Esophagus squamous epithelium (tissue), 4 donors: Measurements from ENCODE around the gene CREBBP.

ENCODE experiments used
- POLR2A ChIP-seq, 4 donors: fragments of 450-650 bp; IDR thresholded peaks; one replicate each; pipeline ENCODE4 v1.6.1; 2017; ENCODE audit warnings: antibody characterized with exemption in 4 of 4, mild to moderate bottlenecking in 4 of 4, moderate library complexity in 3 of 4
- TF ChIP-seq, protein P1 (sequence below), 6 experiments: fragments of 450-650 bp in 4 of 6; fragments of 200-600 bp in 2 of 6; sonication (generic) in 2 of 6; IDR thresholded peaks; one replicate each; pipeline ENCODE4 v1.5.1; 2016 to 2019; ENCODE audit warnings: antibody characterized with exemption in 6 of 6, mild to moderate bottlenecking in 4 of 6, moderate library complexity in 4 of 6

DNA sequence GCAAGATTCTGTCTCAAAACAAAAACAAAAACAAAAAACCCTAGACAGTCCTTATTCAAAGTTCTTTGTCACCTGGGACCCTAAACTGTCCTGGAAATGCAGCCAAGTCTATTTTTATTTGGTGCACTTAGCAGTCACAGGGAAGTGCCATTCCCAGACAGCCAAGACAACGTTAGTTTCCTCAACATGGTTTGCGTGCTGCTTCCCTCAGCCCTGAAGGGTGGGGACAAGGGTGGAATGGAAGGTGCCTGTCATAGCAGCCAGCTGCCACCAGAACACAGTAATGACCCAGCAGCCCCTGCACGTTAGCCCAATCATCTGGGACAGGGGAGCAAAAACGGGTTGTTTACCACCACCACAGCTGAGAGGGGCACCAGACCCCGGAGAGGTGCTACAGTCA is 16.9 kb downstream of the CREBBP start:
- TF ChIP-seq, protein P1, sequence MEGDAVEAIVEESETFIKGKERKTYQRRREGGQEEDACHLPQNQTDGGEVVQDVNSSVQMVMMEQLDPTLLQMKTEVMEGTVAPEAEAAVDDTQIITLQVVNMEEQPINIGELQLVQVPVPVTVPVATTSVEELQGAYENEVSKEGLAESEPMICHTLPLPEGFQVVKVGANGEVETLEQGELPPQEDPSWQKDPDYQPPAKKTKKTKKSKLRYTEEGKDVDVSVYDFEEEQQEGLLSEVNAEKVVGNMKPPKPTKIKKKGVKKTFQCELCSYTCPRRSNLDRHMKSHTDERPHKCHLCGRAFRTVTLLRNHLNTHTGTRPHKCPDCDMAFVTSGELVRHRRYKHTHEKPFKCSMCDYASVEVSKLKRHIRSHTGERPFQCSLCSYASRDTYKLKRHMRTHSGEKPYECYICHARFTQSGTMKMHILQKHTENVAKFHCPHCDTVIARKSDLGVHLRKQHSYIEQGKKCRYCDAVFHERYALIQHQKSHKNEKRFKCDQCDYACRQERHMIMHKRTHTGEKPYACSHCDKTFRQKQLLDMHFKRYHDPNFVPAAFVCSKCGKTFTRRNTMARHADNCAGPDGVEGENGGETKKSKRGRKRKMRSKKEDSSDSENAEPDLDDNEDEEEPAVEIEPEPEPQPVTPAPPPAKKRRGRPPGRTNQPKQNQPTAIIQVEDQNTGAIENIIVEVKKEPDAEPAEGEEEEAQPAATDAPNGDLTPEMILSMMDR (IDR thresholded peaks at IDR 0.05), result no peak
- TF ChIP-seq POLR2A (IDR thresholded peaks at IDR 0.05), result no peak
